ENCODE data around the gene HENMT1.
"Not testable (repeated sequence)": the region's sequence is repeated elsewhere in the genome, so short reads cannot be mapped to it uniquely, and the experiment has no call there.

HENMT1 gene

GRCh38 chr1:108668777-108669176 lies 7.9 kb upstream of the HENMT1 start:
- Histone ChIP-seq H3K27ac (ENCODE audit: low read depth, low read length) (no peak overlapping the region), H4K20me1 (ENCODE audit: low read depth, low read length) (no peaks in the 10 kb centered on the region), H3K36me3 (ENCODE audit: low read length) (no peaks in the 10 kb centered on the region), H3K79me2 (ENCODE audit: insufficient read depth, low read length) (no peaks in the 10 kb centered on the region), H3K4me3 (ENCODE audit: insufficient read depth, low read length, poor library complexity, severe bottlenecking) (no peak overlapping the region), H3K9ac (ENCODE audit: low read length) (no peak overlapping the region), H3K4me2 (ENCODE audit: low read depth, low read length, poor library complexity, severe bottlenecking) (no peak overlapping the region), H3K27me3 (ENCODE audit: low read length) (no peaks in the 10 kb centered on the region), H2AFZ (ENCODE audit: low read depth, low read length, severe bottlenecking) (no peak overlapping the region), H3K9me2 (replicated peaks; ENCODE audit: insufficient read depth, low read length) (no peaks in the 10 kb centered on the region), H3F3A (ENCODE audit: insufficient read depth) (no peaks in the 10 kb centered on the region), H3K9me3 (ENCODE audit: insufficient read depth, low read length) (no peaks in the 10 kb centered on the region)
- no peak for TF ChIP-seq CTCF (IDR thresholded peaks at IDR 0.05; ENCODE audit: insufficient read depth, low read length, poor library complexity, severe bottlenecking)
- no peak for TF ChIP-seq EZH2phosphoT487 (conservative IDR thresholded peaks at IDR 0.05; ENCODE audit: low read length)

GRCh38 chr1:108667422-108667821 lies 6.5 kb upstream of the HENMT1 start:
- not testable (repeated sequence) for H3K36me3 ChIP-seq (ENCODE audit: low read length); H3K4me3 ChIP-seq (ENCODE audit: insufficient read depth, low read length, poor library complexity, severe bottlenecking); H3K4me2 ChIP-seq (ENCODE audit: low read depth, low read length, poor library complexity, severe bottlenecking); H3K27ac ChIP-seq (ENCODE audit: low read depth, low read length); H3K9me2 ChIP-seq (replicated peaks; ENCODE audit: insufficient read depth, low read length); H3K79me2 ChIP-seq (ENCODE audit: insufficient read depth, low read length); H2AFZ ChIP-seq (ENCODE audit: low read depth, low read length, severe bottlenecking); H3K9me3 ChIP-seq (ENCODE audit: insufficient read depth, low read length); H3F3A ChIP-seq (ENCODE audit: insufficient read depth); H3K27me3 ChIP-seq (ENCODE audit: low read length); H4K20me1 ChIP-seq (ENCODE audit: low read depth, low read length); H3K9ac ChIP-seq (ENCODE audit: low read length)

GRCh38 chr1:108665771-108666170 lies 4.9 kb upstream of the HENMT1 start:
- Histone ChIP-seq H3K9me3 (ENCODE audit: insufficient read depth, low read length) (no peaks in the 10 kb centered on the region), H2AFZ (ENCODE audit: low read depth, low read length, severe bottlenecking) (no peak overlapping the region), H3K9me2 (replicated peaks; ENCODE audit: insufficient read depth, low read length) (no peaks in the 10 kb centered on the region), H3K79me2 (ENCODE audit: insufficient read depth, low read length) (no peaks in the 10 kb centered on the region), H4K20me1 (ENCODE audit: low read depth, low read length) (no peaks in the 10 kb centered on the region), H3K4me3 (ENCODE audit: insufficient read depth, low read length, poor library complexity, severe bottlenecking) (no peak overlapping the region), H3K27ac (ENCODE audit: low read depth, low read length) (no peak overlapping the region), H3K27me3 (ENCODE audit: low read length) (no peaks in the 10 kb centered on the region), H3F3A (ENCODE audit: insufficient read depth) (no peaks in the 10 kb centered on the region), H3K4me2 (ENCODE audit: low read depth, low read length, poor library complexity, severe bottlenecking) (no peak overlapping the region), H3K36me3 (ENCODE audit: low read length) (no peaks in the 10 kb centered on the region), H3K9ac (ENCODE audit: low read length) (no peak overlapping the region)
- TF ChIP-seq CTCF (IDR thresholded peaks at IDR 0.05; ENCODE audit: insufficient read depth, low read length, poor library complexity, severe bottlenecking) (no peak), EZH2phosphoT487 (conservative IDR thresholded peaks at IDR 0.05; ENCODE audit: low read length) (no peak)

GRCh38 chr1:108665067-108665466 lies 4.2 kb upstream of the HENMT1 start:
- Histone ChIP-seq H3K9me3 (ENCODE audit: insufficient read depth, low read length) (no peaks in the 10 kb centered on the region), H3K36me3 (ENCODE audit: low read length) (no peaks in the 10 kb centered on the region), H3K4me2 (ENCODE audit: low read depth, low read length, poor library complexity, severe bottlenecking) (no peak overlapping the region), H3F3A (ENCODE audit: insufficient read depth) (no peaks in the 10 kb centered on the region), H3K9me2 (replicated peaks; ENCODE audit: insufficient read depth, low read length) (no peaks in the 10 kb centered on the region), H2AFZ (ENCODE audit: low read depth, low read length, severe bottlenecking) (no peak overlapping the region), H3K27me3 (ENCODE audit: low read length) (no peaks in the 10 kb centered on the region), H3K4me3 (ENCODE audit: insufficient read depth, low read length, poor library complexity, severe bottlenecking) (no peak overlapping the region), H3K79me2 (ENCODE audit: insufficient read depth, low read length) (no peaks in the 10 kb centered on the region), H3K27ac (ENCODE audit: low read depth, low read length) (no peak overlapping the region), H4K20me1 (ENCODE audit: low read depth, low read length) (no peaks in the 10 kb centered on the region), H3K9ac (ENCODE audit: low read length) (no peak overlapping the region)
- TF ChIP-seq CTCF (IDR thresholded peaks at IDR 0.05; ENCODE audit: insufficient read depth, low read length, poor library complexity, severe bottlenecking) (no peak), EZH2phosphoT487 (conservative IDR thresholded peaks at IDR 0.05; ENCODE audit: low read length) (no peak)
